Measurements from ENCODE around the gene ZBED6.

ZBED6 gene

DNA sequence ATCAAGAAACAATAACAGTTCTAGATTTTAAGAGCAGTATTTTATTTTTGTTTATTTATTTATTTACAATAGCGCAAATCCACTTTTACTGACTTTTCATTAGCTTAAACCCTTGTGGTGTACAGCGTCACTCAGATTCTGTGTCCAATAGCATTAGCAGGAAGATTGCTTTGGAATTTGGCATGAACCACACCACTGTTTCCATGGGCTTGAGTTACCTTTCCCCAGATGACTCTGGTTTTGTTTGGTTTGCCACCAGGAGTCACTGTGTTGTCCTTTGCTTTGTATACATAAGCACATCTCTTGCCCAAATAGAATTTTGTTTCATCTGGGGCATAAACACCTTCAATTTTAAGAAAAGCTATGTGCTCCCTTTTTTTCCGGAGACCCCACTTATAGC is 40.1 kb downstream of the ZBED6 start:
- in situ Hi-C loops (cut with MboI; ENCODE audit: low sequenced_read_pairs) = loop anchor here (25.0 kb wide), 1 partner anchor 1073 kb away; no protein-coding TSS in a partner anchor

GRCh38 chr1:203839081-203839480 is 43.7 kb downstream of the ZBED6 start:
- in situ Hi-C loops (cut with MboI; ENCODE audit: low sequenced_read_pairs) = loop anchor here (25.0 kb wide), 1 partner anchor 1077 kb away; no protein-coding TSS in a partner anchor

GRCh38 chr1:203840208-203840808 is 44.9 kb downstream of the ZBED6 start:
- in situ Hi-C loops (cut with MboI; ENCODE audit: low sequenced_read_pairs) = loop anchor here (25.0 kb wide), 1 partner anchor 1078 kb away; no protein-coding TSS in a partner anchor

GRCh38 chr1:203842559-203842876 is 47.1 kb downstream of the ZBED6 start:
- in situ Hi-C loops (cut with MboI; ENCODE audit: low sequenced_read_pairs) = loop anchor here (25.0 kb wide), 1 partner anchor 1080 kb away; no protein-coding TSS in a partner anchor

DNA sequence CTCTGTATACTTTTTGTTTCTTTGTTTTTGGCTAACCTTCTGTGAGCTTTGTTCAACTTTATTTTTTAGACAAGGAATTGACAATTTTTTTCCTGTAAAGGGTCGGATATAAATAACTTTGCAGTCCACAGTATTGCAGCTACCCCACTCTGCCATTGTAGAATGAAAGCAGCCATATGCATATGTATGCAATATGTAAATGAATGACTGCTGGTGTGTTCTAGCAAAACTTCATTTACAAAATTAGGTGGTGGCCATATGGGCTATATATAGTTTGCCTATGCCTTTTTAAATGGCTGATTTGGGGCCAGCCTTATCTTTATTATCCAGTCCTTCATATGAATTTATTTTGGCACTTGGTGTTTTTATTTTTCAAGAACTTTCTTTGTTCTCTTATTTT is 48.0 kb downstream of the ZBED6 start:
- in situ Hi-C loops (cut with MboI; ENCODE audit: low sequenced_read_pairs) = loop anchor here (25.0 kb wide), 1 partner anchor 1081 kb away; no protein-coding TSS in a partner anchor

All from HL-60/S4 treated with phorbol 12-myristate 13-acetate at 8.2 ng/mL for 4 days and 3 days (cell line).